ENCODE measurements around the gene ARHGEF2.

DNA sequence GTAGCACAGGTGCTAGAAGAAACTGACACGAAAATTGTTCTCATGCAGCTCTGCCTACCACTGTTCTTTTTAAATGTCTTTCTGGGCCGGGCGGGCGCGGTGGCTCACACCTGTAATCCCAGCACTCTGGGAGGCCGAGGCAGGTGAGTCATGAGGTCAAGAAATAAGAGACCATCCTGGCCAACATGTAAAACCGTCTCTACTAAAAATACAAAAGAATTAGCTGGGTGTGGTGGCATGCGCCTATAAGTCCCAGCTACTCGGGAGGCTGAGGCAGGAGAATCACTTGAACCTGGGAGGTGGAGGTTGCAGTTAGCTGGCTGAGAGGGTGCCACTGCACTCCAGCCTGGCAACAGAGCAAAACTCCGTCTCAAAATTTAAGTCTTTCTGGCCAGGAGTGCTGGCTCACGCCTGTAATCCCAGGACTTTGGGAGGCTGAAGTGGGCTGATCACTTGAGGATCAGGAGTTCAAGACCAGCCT lies 66.3 kb downstream of the ARHGEF2 start:
- TF ChIP-seq, protein P1, sequence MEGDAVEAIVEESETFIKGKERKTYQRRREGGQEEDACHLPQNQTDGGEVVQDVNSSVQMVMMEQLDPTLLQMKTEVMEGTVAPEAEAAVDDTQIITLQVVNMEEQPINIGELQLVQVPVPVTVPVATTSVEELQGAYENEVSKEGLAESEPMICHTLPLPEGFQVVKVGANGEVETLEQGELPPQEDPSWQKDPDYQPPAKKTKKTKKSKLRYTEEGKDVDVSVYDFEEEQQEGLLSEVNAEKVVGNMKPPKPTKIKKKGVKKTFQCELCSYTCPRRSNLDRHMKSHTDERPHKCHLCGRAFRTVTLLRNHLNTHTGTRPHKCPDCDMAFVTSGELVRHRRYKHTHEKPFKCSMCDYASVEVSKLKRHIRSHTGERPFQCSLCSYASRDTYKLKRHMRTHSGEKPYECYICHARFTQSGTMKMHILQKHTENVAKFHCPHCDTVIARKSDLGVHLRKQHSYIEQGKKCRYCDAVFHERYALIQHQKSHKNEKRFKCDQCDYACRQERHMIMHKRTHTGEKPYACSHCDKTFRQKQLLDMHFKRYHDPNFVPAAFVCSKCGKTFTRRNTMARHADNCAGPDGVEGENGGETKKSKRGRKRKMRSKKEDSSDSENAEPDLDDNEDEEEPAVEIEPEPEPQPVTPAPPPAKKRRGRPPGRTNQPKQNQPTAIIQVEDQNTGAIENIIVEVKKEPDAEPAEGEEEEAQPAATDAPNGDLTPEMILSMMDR (IDR thresholded peaks at IDR 0.05; ENCODE audit: extremely low read depth in 1 of 2, insufficient read depth in 1 of 2, low read depth in 1 of 2, low read length in 2 of 2), result no peak
- TF ChIP-seq POLR2AphosphoS5 (IDR thresholded peaks at IDR 0.05; ENCODE audit: insufficient read depth, low read depth, low read length), result no peak
- no peak for TF ChIP-seq POLR2A (IDR thresholded peaks at IDR 0.05; ENCODE audit: low read depth, low read length)

All from endothelial cell of umbilical vein (primary cell).